Lower leg skin (tissue), 4 donors: ENCODE data around the gene ST14. TPM values are rescaled to one million over a fixed set of nuclear protein-coding genes. Genes with fewer than 3 reads are reported as not detected.

Experiments used
- DNase-seq, 2 donors: peaks; one replicate each; pipeline ENCODE4 v3.0.0-alpha.2; 2019; ENCODE audit warnings: low spot score in 2 of 2
- H3K4me3 ChIP-seq: fragments of 200-600 bp; sonication (generic); 2 replicates; pipeline ENCODE4 v1.5.1; 2017; ENCODE audit warnings: mild to moderate bottlenecking, low read depth; ENCODE audit not compliant: poor library complexity, severe bottlenecking
- CTCF ChIP-seq, 3 donors: fragments of 450-650 bp; IDR thresholded peaks; one replicate each; pipeline ENCODE4 v1.5.1; 2016; ENCODE audit warnings: antibody characterized with exemption in 3 of 3, mild to moderate bottlenecking in 3 of 3, moderate library complexity in 2 of 3
- POLR2A ChIP-seq, 2 donors: fragments of 450-650 bp; IDR thresholded peaks; one replicate each; pipeline ENCODE4 v1.6.1; 2016 to 2017; ENCODE audit warnings: antibody characterized with exemption in 2 of 2, mild to moderate bottlenecking in 1 of 2, moderate library complexity in 1 of 2
- WGBS, 2 donors: methylation state at CpG; one replicate each; pipeline ENCODE4 v1.1.5; 2018; 5-methylcytosine and 5-hydroxymethylcytosine counted together
- intact Hi-C: fragments of 100-400 bp; cut with DNase I; formaldehyde crosslinking; loops from one replicate; pipeline ENCODE4 v1.15.0; 2023; ENCODE audit warnings: low total_unique reads
- total RNA-seq, 4 donors: library from RNA; depleted of rRNA; stranded (reverse); fragments of >200 nt; gene quantifications; one replicate each; pipeline ENCODE4 v1.1.0, GENCODE V29; 2016

Gene ST14
- total RNA-seq, 4 donors from 2014 or later: 75.4 to 107 (median 87.1) TPM

GRCh38 chr11:130160498-130161155, 1.0 kb downstream of the ST14 start:
- H3K4me3 ChIP-seq: peak overlapping the region; percentile 11
- no peak for DNase-seq
- intact Hi-C loops: no loop called here
- no peak for TF ChIP-seq POLR2A (IDR thresholded peaks at IDR 0.05)
- no peak for TF ChIP-seq CTCF (IDR thresholded peaks at IDR 0.05)
- 38 to 39% methylated on average over 19 of the region's 19 CpGs for WGBS, 2 donors

GRCh38 chr11:130161441-130162145, 2.0 kb downstream of the ST14 start:
- no peak for DNase-seq
- no peak overlapping the region for H3K4me3 ChIP-seq
- no peak for TF ChIP-seq CTCF (IDR thresholded peaks at IDR 0.05)
- no peak for TF ChIP-seq POLR2A (IDR thresholded peaks at IDR 0.05)
- WGBS, 2 donors: 64 to 67% methylated on average over 11 of the region's 11 CpGs
- intact Hi-C loops: no loop called here

GRCh38 chr11:130162733-130163132, 3.2 kb downstream of the ST14 start:
- no peak overlapping the region for H3K4me3 ChIP-seq
- 34 to 49% methylated on average over 5 of the region's 5 CpGs for WGBS, 2 donors
- intact Hi-C loops: no loop called here
- DNase-seq: no peak
- TF ChIP-seq CTCF (IDR thresholded peaks at IDR 0.05) (no peak), POLR2A (IDR thresholded peaks at IDR 0.05) (no peak)

- TF ChIP-seq CTCF (IDR thresholded peaks at IDR 0.05): no peak
- no peak for TF ChIP-seq POLR2A (IDR thresholded peaks at IDR 0.05)
- peak in 1 of 2 donors; percentile 50 for DNase-seq
- WGBS, 2 donors: 47 to 53% methylated on average over 13 of the region's 13 CpGs
- H3K4me3 ChIP-seq: no peak overlapping the region
- intact Hi-C loops: no loop called here
Measured at GRCh38 chr11:130163346-130164220, 4.0 kb downstream of the ST14 start.

GRCh38 chr11:130164221-130164570, 4.6 kb downstream of the ST14 start:
- TF ChIP-seq CTCF (IDR thresholded peaks at IDR 0.05): no peak
- no peak for TF ChIP-seq POLR2A (IDR thresholded peaks at IDR 0.05)
- H3K4me3 ChIP-seq: no peak overlapping the region
- intact Hi-C loops: no loop called here
- DNase-seq: no peak
- WGBS, 2 donors: 72 to 76% methylated on average over 2 of the region's 2 CpGs
